H9 (cell line): ENCODE data around the gene NENF. TPM values are rescaled to one million over a fixed set of nuclear protein-coding genes. Genes with fewer than 3 reads are reported as not detected.

Experiments used
- DNase-seq: peaks from one replicate; pipeline ENCODE4 v3.0.0-alpha.2; 2017
- H2AFZ ChIP-seq: one replicate; pipeline ENCODE4 v1.6.1; 2013; ENCODE audit warnings: mild to moderate bottlenecking, low read length, control low read depth, moderate library complexity
- H2AK5ac ChIP-seq: 2 replicates; pipeline ENCODE4 v1.6.1; 2013; ENCODE audit warnings: low read length, control low read depth, mixed read lengths; ENCODE audit not compliant: insufficient read length
- H2BK120ac ChIP-seq: one replicate; pipeline ENCODE4 v1.6.1; 2013; ENCODE audit warnings: low read depth, mild to moderate bottlenecking, low read length, control low read depth, inconsistent platforms; ENCODE audit not compliant: poor library complexity, severe bottlenecking
- H2BK12ac ChIP-seq: 2 replicates; pipeline ENCODE4 v1.6.1; 2013; ENCODE audit warnings: low read length, control low read depth, mixed read lengths, low read depth; ENCODE audit not compliant: insufficient read length
- H2BK15ac ChIP-seq: 2 replicates; pipeline ENCODE4 v1.6.1; 2013; ENCODE audit warnings: low read depth, low read length, control low read depth
- H2BK20ac ChIP-seq: one replicate; pipeline ENCODE4 v1.6.1; 2013; ENCODE audit warnings: low read depth, mild to moderate bottlenecking, low read length, control low read depth, inconsistent platforms; ENCODE audit not compliant: poor library complexity, severe bottlenecking
- H2BK5ac ChIP-seq: 2 replicates; pipeline ENCODE4 v1.6.1; 2013; ENCODE audit warnings: low read length, control low read depth, mixed read lengths; ENCODE audit not compliant: insufficient read length
- H3K14ac ChIP-seq: 2 replicates; pipeline ENCODE4 v1.6.1; 2013; ENCODE audit warnings: low read length, control low read depth; ENCODE audit not compliant: insufficient read depth
- H3K18ac ChIP-seq: 2 replicates; pipeline ENCODE4 v1.6.1; 2013; ENCODE audit warnings: low read depth, mild to moderate bottlenecking, mixed read lengths, low read length, control low read depth; ENCODE audit not compliant: insufficient read length
- H3K23ac ChIP-seq: 2 replicates; pipeline ENCODE4 v1.6.1; 2013; ENCODE audit warnings: low read length, control low read depth, mixed read lengths, low read depth; ENCODE audit not compliant: insufficient read length
- H3K23me2 ChIP-seq: 2 replicates; pipeline ENCODE4 v1.6.1; 2013; ENCODE audit warnings: low read depth, mild to moderate bottlenecking, mixed read lengths, low read length, control low read depth; ENCODE audit not compliant: insufficient read length, poor library complexity, severe bottlenecking
- H3K27ac ChIP-seq: 2 replicates; pipeline ENCODE4 v1.5.1; 2013; ENCODE audit warnings: low read length, control low read depth, mixed read lengths, low read depth; ENCODE audit not compliant: insufficient read length
- H3K27me3 ChIP-seq: 2 replicates; pipeline ENCODE4 v1.6.1; 2013; ENCODE audit warnings: low read length, control low read depth, inconsistent platforms; ENCODE audit not compliant: insufficient read depth
- H3K4ac ChIP-seq: 2 replicates; pipeline ENCODE4 v1.6.1; 2013; ENCODE audit warnings: low read depth, mild to moderate bottlenecking, control low read depth, inconsistent platforms, low read length, moderate library complexity
- H3K4me1 ChIP-seq: 2 replicates; pipeline ENCODE4 v1.6.1; 2013; ENCODE audit warnings: low read length, control low read depth, inconsistent platforms; ENCODE audit not compliant: insufficient read depth
- H3K4me2 ChIP-seq: 2 replicates; pipeline ENCODE4 v1.6.1; 2013; ENCODE audit warnings: low read length, control low read depth, mixed read lengths; ENCODE audit not compliant: insufficient read length, insufficient read depth
- H3K56ac ChIP-seq: 2 replicates; pipeline ENCODE4 v1.6.1; 2013; ENCODE audit warnings: low read depth, mild to moderate bottlenecking, mixed read lengths, low read length, control low read depth; ENCODE audit not compliant: insufficient read length
- H3K79me1 ChIP-seq: 2 replicates; pipeline ENCODE4 v1.6.1; 2013; ENCODE audit warnings: low read depth, mild to moderate bottlenecking, moderate library complexity, low read length, control low read depth, inconsistent platforms; ENCODE audit not compliant: insufficient read depth, poor library complexity, severe bottlenecking
- H3K79me2 ChIP-seq: 2 replicates; pipeline ENCODE4 v1.6.1; 2013; ENCODE audit warnings: low read length, control low read depth, inconsistent platforms; ENCODE audit not compliant: insufficient read depth
- H3K9ac ChIP-seq: 2 replicates; pipeline ENCODE4 v1.6.1; 2013; ENCODE audit warnings: low read length, control low read depth, mixed read lengths; ENCODE audit not compliant: insufficient read length; ENCODE audit errors: extremely low read depth
- H3K9me3 ChIP-seq: one replicate; pipeline ENCODE4 v1.6.1; 2013; ENCODE audit warnings: low read depth, low read length, inconsistent platforms; ENCODE audit not compliant: control insufficient read depth
- H3T11ph ChIP-seq: one replicate; pipeline ENCODE4 v1.6.1; 2013; ENCODE audit warnings: mild to moderate bottlenecking, low read length, control low read depth, inconsistent platforms
- H4K20me1 ChIP-seq: one replicate; pipeline ENCODE4 v1.6.1; 2013; ENCODE audit not compliant: control insufficient read depth, insufficient read length, insufficient read depth
- H4K5ac ChIP-seq: 2 replicates; pipeline ENCODE4 v1.6.1; 2013; ENCODE audit warnings: low read depth, mild to moderate bottlenecking, mixed read lengths, low read length, control low read depth; ENCODE audit not compliant: insufficient read length
- H4K8ac ChIP-seq: replicated peaks from 2 replicates; pipeline ENCODE4 v1.6.1; 2013; ENCODE audit warnings: low read length, control low read depth, mixed read lengths, low read depth; ENCODE audit not compliant: insufficient read length
- H4K91ac ChIP-seq: 2 replicates; pipeline ENCODE4 v1.6.1; 2013; ENCODE audit warnings: low read depth, mild to moderate bottlenecking, moderate library complexity, mixed read lengths, low read length, control low read depth; ENCODE audit not compliant: insufficient read length
- H3K27ac Mint-ChIP-seq, 3 experiments: 2 replicates in 2 of 3; 3 replicates in 1 of 3; pipeline ENCODE4 v1.8.0; 2020 to 2021; ENCODE audit warnings: mixed read lengths in 3 of 3, mild to moderate bottlenecking in 1 of 3, moderate library complexity in 1 of 3
- H3K27me3 Mint-ChIP-seq: 2 replicates; pipeline ENCODE4 v1.8.0; 2021; ENCODE audit warnings: low read depth, mild to moderate bottlenecking, moderate library complexity, mixed read lengths
- H3K36me3 Mint-ChIP-seq, 3 experiments: 2 replicates in 2 of 3; 3 replicates in 1 of 3; pipeline ENCODE4 v1.8.0; 2020 to 2021; ENCODE audit warnings: low read depth in 3 of 3, mixed read lengths in 3 of 3; ENCODE audit not compliant: insufficient read depth in 1 of 3
- H3K4me1 Mint-ChIP-seq, 2 experiments: 2 replicates each; pipeline ENCODE4 v1.8.0; 2020; ENCODE audit warnings: mixed read lengths in 2 of 2
- H3K4me3 Mint-ChIP-seq, 2 experiments: 2 replicates in 1 of 2; 3 replicates in 1 of 2; pipeline ENCODE4 v1.8.0; 2020 to 2021; ENCODE audit warnings: mild to moderate bottlenecking in 2 of 2, mixed read lengths in 2 of 2, moderate library complexity in 1 of 2
- H3K9me3 Mint-ChIP-seq, 2 experiments: 2 replicates in 1 of 2; 3 replicates in 1 of 2; pipeline ENCODE4 v1.8.0; 2020; ENCODE audit warnings: mild to moderate bottlenecking in 2 of 2, mixed read lengths in 2 of 2, moderate library complexity in 1 of 2
- CTCF ChIP-seq: fragments of 200-600 bp; sonication (generic); conservative IDR thresholded peaks from 3 replicates; pipeline ENCODE4 v1.8.0; 2021; ENCODE audit warnings: antibody characterized with exemption, mild to moderate bottlenecking
- WGBS: extraction: QIAGEN DNeasy Blood & Tissue Kit; methylation state at CpG from one replicate; pipeline ENCODE4 v1.1.7; 2013; ENCODE audit warnings: missing lambda C conversion rate, low lambda C conversion rate, mixed read lengths; ENCODE audit not compliant: insufficient read length; ENCODE audit errors: extremely low coverage; 5-methylcytosine and 5-hydroxymethylcytosine counted together
- total RNA-seq: library from RNA; stranded (reverse); gene quantifications from 2 replicates; pipeline ENCODE4 v1.2.1, GENCODE V29; 2021

Gene NENF
- total RNA-seq, 1 experiment from 2014 or later, result 28.3 TPM

DNA sequence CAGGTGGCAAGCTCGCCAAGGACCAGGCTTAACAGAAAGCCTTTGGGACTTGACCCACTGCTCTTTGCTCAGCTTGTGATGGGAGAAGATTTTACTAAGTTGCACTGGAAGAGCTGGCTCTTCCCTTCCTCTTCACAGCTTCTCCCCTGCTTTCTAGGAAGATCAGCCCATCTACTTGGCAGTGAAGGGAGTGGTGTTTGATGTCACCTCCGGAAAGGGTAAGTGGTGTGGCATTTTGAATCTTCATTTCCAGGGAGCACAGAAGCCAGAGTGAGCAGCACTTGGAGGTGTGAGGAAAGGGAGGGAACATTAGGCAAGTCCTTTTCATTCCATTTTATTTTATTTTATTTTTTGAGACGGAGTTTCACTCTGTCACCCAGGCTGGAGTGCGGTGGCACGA is 9.7 kb downstream of the NENF start:
- Histone ChIP-seq H3K79me2 (no peaks in the 10 kb centered on the region), H3T11ph (no peak overlapping the region), H3K9me3 (no peaks in the 10 kb centered on the region), H2BK15ac (no peak overlapping the region), H2BK5ac (no peak overlapping the region), H4K5ac (no peak overlapping the region), H3K79me1 (no peaks in the 10 kb centered on the region), H3K23me2 (no peaks in the 10 kb centered on the region), H3K14ac (no peak overlapping the region), H2AFZ (no peak overlapping the region), H3K27ac (no peak overlapping the region), H2BK12ac (no peak overlapping the region), H3K56ac (no peak overlapping the region), H3K27me3 (no peaks in the 10 kb centered on the region), H2BK120ac (no peak overlapping the region), H3K18ac (peak overlapping the region; percentile 58), H3K4me2 (no peak overlapping the region), H4K20me1 (no peaks in the 10 kb centered on the region), H3K9ac (no peak overlapping the region), H4K8ac (no peak overlapping the region), H3K4ac (no peak overlapping the region), H4K91ac (no peak overlapping the region), H2BK20ac (no peak overlapping the region), H3K4me1 (no peaks in the 10 kb centered on the region), H2AK5ac (no peak overlapping the region), H3K23ac (no peak overlapping the region)
- Mint-ChIP-seq H3K27ac (0 out of 7 replicates have a peak overlapping the region, but pooled peaks of 1 of the 3 experiments have one; percentile 23), H3K27me3 (no peaks in the 10 kb centered on the region), H3K4me3 (no peak overlapping the region), H3K4me1 (no peaks in the 10 kb centered on the region; a peak in 1 of 4 replicates), H3K9me3 (no peaks in the 10 kb centered on the region), H3K36me3 (peaks cover 2 to 17% (median 8%) of the 10 kb centered on the region in 3 experiments; a peak in 4 of 7 replicates)
- DNase-seq, result no peak
- TF ChIP-seq CTCF, result no peak
- no CpG with 5 or more reads among the region's 5 CpGs for WGBS
